IgD-negative memory B cell (primary cell): ENCODE data around the gene CIC. TPM values are rescaled to one million over a fixed set of nuclear protein-coding genes. Genes with fewer than 3 reads are reported as not detected.
"Not testable (repeated sequence)": the region's sequence is repeated elsewhere in the genome, so short reads cannot be mapped to it uniquely, and the experiment has no call there.

Experiments
- H3K27ac Mint-ChIP-seq, 3 donors: one replicate each; pipeline ENCODE4 v1.8.0; 2020 to 2022; ENCODE audit warnings: mild to moderate bottlenecking in 3 of 3, mixed read lengths in 3 of 3, moderate library complexity in 1 of 3
- H3K27me3 Mint-ChIP-seq: one replicate; pipeline ENCODE4 v1.8.0; 2021; ENCODE audit warnings: mixed read lengths
- H3K36me3 Mint-ChIP-seq: one replicate; pipeline ENCODE4 v1.8.0; 2020; ENCODE audit warnings: mild to moderate bottlenecking, mixed read lengths
- H3K4me1 Mint-ChIP-seq, 3 donors: one replicate each; pipeline ENCODE4 v1.8.0; 2020 to 2022; ENCODE audit warnings: mixed read lengths in 3 of 3, mild to moderate bottlenecking in 1 of 3
- H3K4me3 Mint-ChIP-seq, 4 donors: one replicate each; pipeline ENCODE4 v1.8.0; 2020 to 2022; ENCODE audit warnings: mild to moderate bottlenecking in 4 of 4, mixed read lengths in 4 of 4, moderate library complexity in 3 of 4
- H3K9me3 Mint-ChIP-seq, 3 donors: one replicate each; pipeline ENCODE4 v1.8.0; 2020 to 2021; ENCODE audit warnings: mixed read lengths in 3 of 3, mild to moderate bottlenecking in 1 of 3
- polyA plus RNA-seq: library from polyadenylated mRNA; unstranded; fragments of 300-500 nt; fragmentation: Illumina TruSeq; gene quantifications from one replicate; pipeline ENCODE4 v1.2.3, GENCODE V29; 2021

CIC gene
- polyA plus RNA-seq, 1 donor from 2014 or later: 4.5 TPM

GRCh38 chr19:42249149-42249750 is 19.8 kb upstream of the CIC start:
- peak overlapping the region in 1 of 4 donors; percentile 64 for H3K4me3 Mint-ChIP-seq
- no peaks in the 10 kb centered on the region for H3K36me3 Mint-ChIP-seq
- peaks cover 3% of the 10 kb centered on the region for H3K27me3 Mint-ChIP-seq
- no peaks in the 10 kb centered on the region for H3K9me3 Mint-ChIP-seq
- H3K4me1 Mint-ChIP-seq: peaks cover 18 to 19% (median 18%) of the 10 kb centered on the region in 3 donors
- peak overlapping the region; percentile 74 to 80 (median 80) for H3K27ac Mint-ChIP-seq

- Mint-ChIP-seq H3K9me3 (no peaks in the 10 kb centered on the region), H3K4me3 (peak overlapping the region in 2 of 4 donors; percentile 56 to 64), H3K27me3 (peaks cover 3% of the 10 kb centered on the region), H3K36me3 (no peaks in the 10 kb centered on the region), H3K27ac (peak overlapping the region in 2 of 3 donors; percentile 74 to 80), H3K4me1 (peaks cover 13 to 19% (median 16%) of the 10 kb centered on the region in 3 donors)
Measured at GRCh38 chr19:42249769-42250168, 19.3 kb upstream of the CIC start.

GRCh38 chr19:42250183-42250665 is 18.8 kb upstream of the CIC start:
- no peaks in the 10 kb centered on the region for H3K36me3 Mint-ChIP-seq
- peaks cover 3% of the 10 kb centered on the region for H3K27me3 Mint-ChIP-seq
- no peaks in the 10 kb centered on the region for H3K9me3 Mint-ChIP-seq
- peak overlapping the region in 2 of 4 donors; percentile 56 to 64 for H3K4me3 Mint-ChIP-seq
- H3K4me1 Mint-ChIP-seq: peaks cover 10 to 15% (median 12%) of the 10 kb centered on the region in 3 donors
- peak overlapping the region in 2 of 3 donors; percentile 74 to 80 for H3K27ac Mint-ChIP-seq

GRCh38 chr19:42250666-42251531 is 18.2 kb upstream of the CIC start:
- H3K4me1 Mint-ChIP-seq: peaks cover 10 to 15% (median 13%) of the 10 kb centered on the region in 3 donors
- H3K4me3 Mint-ChIP-seq: peak overlapping the region in 2 of 4 donors; percentile 23 to 37
- no peaks in the 10 kb centered on the region for H3K9me3 Mint-ChIP-seq
- H3K36me3 Mint-ChIP-seq: no peaks in the 10 kb centered on the region
- H3K27me3 Mint-ChIP-seq: peaks cover 3% of the 10 kb centered on the region
- peak overlapping the region in 1 of 3 donors; percentile 92 for H3K27ac Mint-ChIP-seq

- H3K4me1 Mint-ChIP-seq: peaks cover 14 to 18% (median 15%) of the 10 kb centered on the region in 3 donors
- H3K36me3 Mint-ChIP-seq: no peaks in the 10 kb centered on the region
- H3K9me3 Mint-ChIP-seq: no peaks in the 10 kb centered on the region
- peak overlapping the region in 2 of 3 donors; percentile 83 to 92 for H3K27ac Mint-ChIP-seq
- peak overlapping the region; percentile 75 to 88 (median 81) for H3K4me3 Mint-ChIP-seq
- H3K27me3 Mint-ChIP-seq: peaks cover 9% of the 10 kb centered on the region
Measured at GRCh38 chr19:42251572-42252358, 17.3 kb upstream of the CIC start.

GRCh38 chr19:42252365-42253244 is 16.4 kb upstream of the CIC start:
- H3K4me1 Mint-ChIP-seq: peaks cover 14 to 18% (median 17%) of the 10 kb centered on the region in 3 donors
- H3K27me3 Mint-ChIP-seq: peaks cover 9% of the 10 kb centered on the region
- peak overlapping the region; percentile 85 to 95 (median 90) for H3K4me3 Mint-ChIP-seq
- peak overlapping the region; percentile 92 to 99 (median 92) for H3K27ac Mint-ChIP-seq
- no peaks in the 10 kb centered on the region for H3K9me3 Mint-ChIP-seq
- no peaks in the 10 kb centered on the region for H3K36me3 Mint-ChIP-seq

- no peaks in the 10 kb centered on the region for H3K36me3 Mint-ChIP-seq
- H3K27ac Mint-ChIP-seq: peak overlapping the region; percentile 92 to 99 (median 92)
- H3K4me3 Mint-ChIP-seq: peak overlapping the region; percentile 85 to 95 (median 90)
- H3K9me3 Mint-ChIP-seq: no peaks in the 10 kb centered on the region
- H3K27me3 Mint-ChIP-seq: peaks cover 10% of the 10 kb centered on the region
- H3K4me1 Mint-ChIP-seq: peaks cover 14 to 18% (median 17%) of the 10 kb centered on the region in 3 donors
Measured at GRCh38 chr19:42253245-42254088, 15.6 kb upstream of the CIC start.

GRCh38 chr19:42254089-42254849 is 14.8 kb upstream of the CIC start:
- H3K27ac Mint-ChIP-seq: peak overlapping the region in 2 of 3 donors; percentile 31 to 95

GRCh38 chr19:42254850-42255765 is 13.9 kb upstream of the CIC start, which contains the start of gene ERF:
TSS of gene ERF (minus strand) at chr19:42255128. CDS start at chr19:42254999, 129 bp downstream.
- no peaks in the 10 kb centered on the region for H3K9me3 Mint-ChIP-seq
- H3K36me3 Mint-ChIP-seq: no peaks in the 10 kb centered on the region
- peaks cover 10 to 18% (median 17%) of the 10 kb centered on the region in 3 donors for H3K4me1 Mint-ChIP-seq
- peaks cover 10% of the 10 kb centered on the region for H3K27me3 Mint-ChIP-seq
- peak within 1 kb of the TSS; percentile 81 to 92 (median 88) for H3K4me3 Mint-ChIP-seq
- H3K27ac Mint-ChIP-seq: peak within 1 kb of the TSS; percentile 31 to 95 (median 73)

More at GRCh38 chr19:42254089-42254849, 14.8 kb upstream of the CIC start:
- H3K4me3 Mint-ChIP-seq: peak overlapping the region; percentile 81 to 92 (median 88)
- H3K4me1 Mint-ChIP-seq: peaks cover 14 to 18% (median 17%) of the 10 kb centered on the region in 3 donors
- no peaks in the 10 kb centered on the region for H3K9me3 Mint-ChIP-seq
- no peaks in the 10 kb centered on the region for H3K36me3 Mint-ChIP-seq
- H3K27me3 Mint-ChIP-seq: peaks cover 10% of the 10 kb centered on the region

- Mint-ChIP-seq H3K27ac (peak overlapping the region in 1 of 3 donors; percentile 84), H3K9me3 (no peaks in the 10 kb centered on the region), H3K4me3 (peak overlapping the region; percentile 74 to 92 (median 82)), H3K4me1 (peaks cover 10 to 18% (median 17%) of the 10 kb centered on the region in 3 donors), H3K27me3 (peaks cover 10% of the 10 kb centered on the region), H3K36me3 (no peaks in the 10 kb centered on the region)
Measured at GRCh38 chr19:42255766-42256745, 13.0 kb upstream of the CIC start.

GRCh38 chr19:42257842-42258241 is 11.2 kb upstream of the CIC start:
- Mint-ChIP-seq H3K4me3 (peak overlapping the region in 3 of 4 donors; percentile 9 to 50 (median 43)), H3K27ac (peak overlapping the region in 1 of 3 donors; percentile 84)
- not testable (repeated sequence) for H3K9me3 Mint-ChIP-seq, H3K36me3 Mint-ChIP-seq, H3K4me1 Mint-ChIP-seq, H3K27me3 Mint-ChIP-seq
